Trophoblast cell (in vitro differentiated cells and primary cell): ENCODE results near the gene CLEC16A.
A peak's percentile ranks its signal among the peaks of the same experiment; 100 is the strongest.

ENCODE experiments used
- DNase-seq, 2 donors: peaks; one replicate each; pipeline ENCODE4 v3.0.0-alpha.2; 2016
- H2AFZ ChIP-seq: 2 replicates; pipeline ENCODE4 v1.6.1; 2013; ENCODE audit warnings: low read length, moderate library complexity, mild to moderate bottlenecking; ENCODE audit not compliant: insufficient read depth, poor library complexity
- H2AK5ac ChIP-seq: 2 replicates; pipeline ENCODE4 v1.6.1; 2013; ENCODE audit warnings: mild to moderate bottlenecking, low read length
- H2BK120ac ChIP-seq: 2 replicates; pipeline ENCODE4 v1.6.1; 2013; ENCODE audit warnings: low read length, mild to moderate bottlenecking, moderate library complexity; ENCODE audit not compliant: insufficient read depth, poor library complexity
- H2BK12ac ChIP-seq: 2 replicates; pipeline ENCODE4 v1.6.1; 2013; ENCODE audit warnings: mild to moderate bottlenecking, low read length, moderate library complexity
- H2BK5ac ChIP-seq: 2 replicates; pipeline ENCODE4 v1.6.1; 2013; ENCODE audit warnings: low read length, low read depth, moderate library complexity, mild to moderate bottlenecking; ENCODE audit not compliant: poor library complexity
- H3K14ac ChIP-seq: 2 replicates; pipeline ENCODE4 v1.6.1; 2013; ENCODE audit warnings: mild to moderate bottlenecking, low read length
- H3K18ac ChIP-seq: 2 replicates; pipeline ENCODE4 v1.6.1; 2013; ENCODE audit warnings: mild to moderate bottlenecking, low read length
- H3K23ac ChIP-seq: 2 replicates; pipeline ENCODE4 v1.6.1; 2013; ENCODE audit warnings: low read length
- H3K27ac ChIP-seq: 2 replicates; pipeline ENCODE4 v1.5.1; 2013; ENCODE audit warnings: low read depth, mild to moderate bottlenecking, inconsistent platforms, low read length, moderate library complexity
- H3K27me3 ChIP-seq: 2 replicates; pipeline ENCODE4 v1.6.1; 2013; ENCODE audit warnings: inconsistent platforms, mild to moderate bottlenecking, low read length, moderate library complexity; ENCODE audit not compliant: insufficient read depth
- H3K36me3 ChIP-seq, 2 experiments: 1 replicate in 1 of 2; 2 replicates in 1 of 2; pipeline ENCODE4 v1.6.1; 2013; ENCODE audit warnings: low read length in 2 of 2, mild to moderate bottlenecking in 2 of 2, moderate library complexity in 1 of 2; ENCODE audit not compliant: insufficient read depth in 2 of 2, control insufficient read depth in 1 of 2
- H3K4ac ChIP-seq: 2 replicates; pipeline ENCODE4 v1.6.1; 2013; ENCODE audit warnings: low read depth, mild to moderate bottlenecking, low read length, moderate library complexity
- H3K4me1 ChIP-seq, 2 experiments: 1 replicate in 1 of 2; 2 replicates in 1 of 2; pipeline ENCODE4 v1.6.1; 2013; ENCODE audit warnings: low read length in 2 of 2, mild to moderate bottlenecking in 2 of 2, moderate library complexity in 1 of 2; ENCODE audit not compliant: insufficient read depth in 2 of 2, control insufficient read depth in 1 of 2
- H3K4me2 ChIP-seq: 2 replicates; pipeline ENCODE4 v1.6.1; 2013; ENCODE audit warnings: inconsistent platforms, mild to moderate bottlenecking, low read length, moderate library complexity
- H3K4me3 ChIP-seq: 2 replicates; pipeline ENCODE4 v1.5.1; 2013; ENCODE audit warnings: mild to moderate bottlenecking, low read depth, low read length, inconsistent platforms
- H3K79me1 ChIP-seq: one replicate; pipeline ENCODE4 v1.6.1; 2013; ENCODE audit warnings: low read length
- H3K79me2 ChIP-seq: 2 replicates; pipeline ENCODE4 v1.6.1; 2013; ENCODE audit warnings: low read length, mild to moderate bottlenecking; ENCODE audit not compliant: control insufficient read depth, insufficient read depth, poor library complexity
- H3K9ac ChIP-seq: 2 replicates; pipeline ENCODE4 v1.6.1; 2013; ENCODE audit warnings: mild to moderate bottlenecking, low read length
- H3K9me3 ChIP-seq: 2 replicates; pipeline ENCODE4 v1.6.1; 2013; ENCODE audit warnings: low read depth, mild to moderate bottlenecking, control low read depth, inconsistent platforms, low read length; ENCODE audit not compliant: insufficient read depth
- H4K12ac ChIP-seq: 2 replicates; pipeline ENCODE4 v1.6.1; 2013; ENCODE audit warnings: low read depth, mild to moderate bottlenecking, low read length, moderate library complexity
- H4K8ac ChIP-seq: 2 replicates; pipeline ENCODE4 v1.6.1; 2013; ENCODE audit warnings: low read depth, mild to moderate bottlenecking, low read length, moderate library complexity
- H4K91ac ChIP-seq: one replicate; pipeline ENCODE4 v1.6.1; 2013; ENCODE audit warnings: low read depth, mild to moderate bottlenecking, low read length, moderate library complexity
- WGBS: extraction: QIAGEN DNeasy Blood & Tissue Kit; methylation state at CpG from one replicate; pipeline ENCODE4 v1.1.7; 2013; ENCODE audit warnings: missing lambda C conversion rate; ENCODE audit not compliant: insufficient read length, insufficient coverage; ENCODE audit errors: extremely low coverage; 5-methylcytosine and 5-hydroxymethylcytosine counted together

The CLEC16A gene

DNA sequence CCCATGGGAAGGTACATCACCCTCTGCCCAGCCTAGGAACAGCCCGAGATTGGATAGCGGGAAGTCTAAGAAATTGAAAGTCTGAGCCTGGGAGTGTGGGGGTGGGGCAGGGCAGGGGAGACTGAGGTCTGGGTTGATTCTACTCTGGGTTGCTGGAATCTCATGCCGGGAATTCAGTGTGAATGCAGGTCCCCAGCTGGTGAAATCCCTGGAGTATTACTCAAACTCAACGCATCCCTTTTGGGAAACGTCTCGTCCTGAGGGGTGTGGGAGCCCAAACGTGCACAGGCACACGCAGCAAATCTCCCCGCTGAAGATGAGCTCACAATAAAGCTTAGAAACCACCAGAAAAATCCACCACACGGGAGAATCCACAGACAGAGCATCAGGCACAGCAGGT lies 256.2 kb downstream of the CLEC16A start:
- no peak for DNase-seq
- H3K4ac ChIP-seq = no peak overlapping the region
- H3K27me3 ChIP-seq = no peaks in the 10 kb centered on the region
- H3K79me1 ChIP-seq = peaks cover 2% of the 10 kb centered on the region
- no peaks in the 10 kb centered on the region for H3K9me3 ChIP-seq
- peaks cover 8 to 9% of the 10 kb centered on the region in 2 experiments for H3K4me1 ChIP-seq
- no peak overlapping the region for H3K14ac ChIP-seq
- H4K12ac ChIP-seq = no peak overlapping the region
- no peak overlapping the region for H3K27ac ChIP-seq
- WGBS = no CpG with 5 or more reads among the region's 10 CpGs
- no peak overlapping the region for H4K91ac ChIP-seq
- no peaks in the 10 kb centered on the region for H3K79me2 ChIP-seq
- H4K8ac ChIP-seq = no peak overlapping the region
- H2BK12ac ChIP-seq = no peak overlapping the region
- no peak overlapping the region for H3K9ac ChIP-seq
- no peak overlapping the region for H3K18ac ChIP-seq
- no peak overlapping the region for H2BK120ac ChIP-seq
- no peak overlapping the region for H2BK5ac ChIP-seq
- H3K4me3 ChIP-seq = no peak overlapping the region
- no peaks in the 10 kb centered on the region for H3K36me3 ChIP-seq
- H3K4me2 ChIP-seq = no peak overlapping the region
- no peak overlapping the region for H2AK5ac ChIP-seq
- no peak overlapping the region for H3K23ac ChIP-seq
- H2AFZ ChIP-seq = peak overlapping the region; percentile 9

DNA sequence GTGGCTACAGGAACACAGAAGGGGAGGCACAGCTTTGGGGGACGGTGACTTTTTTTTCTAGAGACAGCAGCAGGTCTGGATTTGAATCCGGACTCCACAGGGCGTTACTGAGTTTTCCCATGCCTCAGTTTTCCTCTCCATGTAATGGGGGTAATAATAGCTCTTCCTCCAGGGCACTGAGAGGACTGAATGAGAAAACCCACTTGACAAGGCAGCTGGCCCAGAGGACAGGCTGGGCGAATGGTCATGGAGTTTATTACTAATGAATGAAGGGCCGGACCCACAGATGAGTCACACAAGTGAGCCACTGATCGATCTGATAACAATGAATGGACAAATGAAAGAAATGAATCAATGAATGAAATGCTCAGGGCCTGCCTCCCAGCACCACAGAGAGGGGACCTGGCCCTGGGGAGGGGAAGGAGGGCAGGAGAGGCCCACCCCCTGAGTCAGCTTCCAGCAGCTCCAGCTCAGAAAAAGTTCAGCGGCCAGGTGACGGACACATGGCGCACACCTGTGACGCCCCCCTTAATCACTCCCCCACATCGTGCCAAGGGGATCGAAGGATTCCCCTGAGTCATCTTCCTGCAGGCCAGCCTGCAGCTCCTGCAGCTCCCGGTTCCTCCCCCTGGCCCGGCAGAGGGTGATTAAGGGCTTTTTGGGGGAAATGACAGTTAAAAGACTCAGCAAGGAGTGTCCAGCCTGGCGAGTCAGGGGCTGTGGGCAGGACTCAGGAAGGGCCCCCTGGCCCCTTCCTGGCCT lies 257.3 kb downstream of the CLEC16A start:
- DNase-seq = peak; percentile 67 to 72

DNA sequence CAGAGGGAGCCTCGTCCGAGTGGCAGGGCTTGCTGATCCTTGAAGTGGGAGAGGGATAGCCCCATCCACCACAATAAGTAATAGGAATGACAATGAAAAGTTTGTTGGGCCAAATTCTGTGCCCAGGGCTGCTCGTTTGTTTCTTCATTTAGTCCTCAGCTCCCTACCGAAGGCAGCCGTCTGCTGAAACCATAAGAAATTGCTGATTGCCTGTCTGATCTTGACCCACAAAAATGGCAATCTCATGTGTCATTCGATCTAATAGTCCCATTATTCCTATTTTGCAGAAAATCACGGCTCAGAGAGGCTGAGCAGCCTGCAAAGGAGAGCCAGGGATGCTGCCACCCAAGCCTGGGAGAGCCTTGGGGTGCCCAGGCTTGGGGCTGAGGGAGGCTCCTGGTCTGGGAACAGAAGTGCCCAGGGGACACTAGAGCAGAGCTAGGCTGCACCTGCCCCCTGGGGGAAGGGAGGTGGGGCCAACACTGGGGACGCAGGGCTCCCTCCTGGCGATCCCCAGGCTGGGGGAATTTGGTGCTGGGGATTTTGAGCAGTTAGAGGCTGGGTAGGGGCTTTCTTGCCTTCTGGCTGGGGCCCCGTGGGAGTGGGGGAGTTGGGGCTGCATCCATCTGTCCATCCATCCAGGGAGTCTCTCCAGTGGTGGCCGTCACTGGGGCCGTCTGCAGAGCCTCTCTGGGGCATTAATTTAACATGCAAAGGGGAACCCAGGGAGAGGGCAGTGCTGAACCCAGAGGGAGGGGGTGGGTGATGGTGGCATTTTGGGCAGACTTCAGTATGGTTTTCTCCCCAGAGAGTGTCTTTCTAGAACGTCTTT lies 258.1 kb downstream of the CLEC16A start:
- Histone ChIP-seq H3K79me1 (no peaks in the 10 kb centered on the region), H3K4me3 (no peak overlapping the region), H2BK5ac (no peak overlapping the region), H3K4ac (no peak overlapping the region), H3K4me2 (no peak overlapping the region), H3K9me3 (peaks cover 4% of the 10 kb centered on the region), H2AFZ (no peak overlapping the region), H2AK5ac (no peak overlapping the region), H3K27ac (no peak overlapping the region), H3K27me3 (no peaks in the 10 kb centered on the region), H3K18ac (no peak overlapping the region), H3K9ac (no peak overlapping the region), H3K4me1 (peaks cover 8 to 9% of the 10 kb centered on the region in 2 experiments), H4K12ac (no peak overlapping the region), H3K23ac (no peak overlapping the region), H4K91ac (no peak overlapping the region), H3K14ac (no peak overlapping the region), H4K8ac (no peak overlapping the region), H2BK120ac (no peak overlapping the region), H3K79me2 (no peaks in the 10 kb centered on the region), H3K36me3 (no peaks in the 10 kb centered on the region), H2BK12ac (no peak overlapping the region)
- no CpG with 5 or more reads among the region's 13 CpGs for WGBS
- DNase-seq = no peak

More for the DNA sequence above, 257.3 kb downstream of the CLEC16A start:
- Histone ChIP-seq H3K9me3 (no peaks in the 10 kb centered on the region), H3K4ac (no peak overlapping the region), H3K23ac (no peak overlapping the region), H3K4me3 (no peak overlapping the region), H3K4me2 (no peak overlapping the region), H3K36me3 (no peaks in the 10 kb centered on the region), H3K27me3 (no peaks in the 10 kb centered on the region), H3K4me1 (peaks cover 8 to 9% of the 10 kb centered on the region in 2 experiments), H3K18ac (no peak overlapping the region), H2AFZ (no peak overlapping the region), H3K27ac (no peak overlapping the region), H2BK5ac (no peak overlapping the region), H3K14ac (no peak overlapping the region), H4K8ac (no peak overlapping the region), H2BK12ac (no peak overlapping the region), H2BK120ac (no peak overlapping the region), H3K79me2 (no peaks in the 10 kb centered on the region), H3K79me1 (peaks cover 2% of the 10 kb centered on the region), H2AK5ac (peak overlapping the region; percentile 71), H3K9ac (no peak overlapping the region), H4K91ac (no peak overlapping the region), H4K12ac (no peak overlapping the region)
- no CpG with 5 or more reads among the region's 15 CpGs for WGBS

DNA sequence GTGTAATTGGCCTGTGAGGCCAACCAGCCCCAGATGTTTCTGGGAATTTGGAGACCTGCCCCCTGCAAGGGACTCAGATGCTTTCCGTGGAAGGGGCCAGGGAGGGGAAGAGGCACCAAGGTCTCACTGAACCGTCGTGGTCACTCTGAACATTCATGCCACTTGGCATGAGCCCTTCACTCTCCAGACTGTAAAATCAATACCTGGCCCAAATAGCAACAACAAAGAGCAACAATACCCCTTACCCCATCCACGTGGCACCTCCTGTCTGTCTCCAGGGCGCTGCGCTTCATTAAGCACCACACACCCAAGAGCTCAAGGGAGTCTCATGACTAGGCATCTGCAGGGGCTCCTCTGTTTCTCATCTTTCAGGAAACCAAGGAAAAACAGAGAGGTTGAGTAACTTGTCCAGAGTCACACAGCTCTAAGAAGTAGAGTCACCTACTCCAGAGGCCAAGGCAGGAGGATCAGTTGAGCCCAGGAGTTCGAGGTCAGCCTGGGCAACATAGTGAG lies 258.8 kb downstream of the CLEC16A start:
- Histone ChIP-seq H4K8ac (no peak overlapping the region), H3K18ac (no peak overlapping the region), H3K4ac (no peak overlapping the region), H3K14ac (no peak overlapping the region), H3K23ac (no peak overlapping the region), H3K4me3 (no peak overlapping the region), H3K36me3 (no peaks in the 10 kb centered on the region), H3K79me2 (no peaks in the 10 kb centered on the region), H3K9me3 (peaks cover 10% of the 10 kb centered on the region), H3K27me3 (no peaks in the 10 kb centered on the region), H3K4me1 (peaks cover 8 to 9% of the 10 kb centered on the region in 2 experiments), H4K12ac (no peak overlapping the region), H2AK5ac (no peak overlapping the region), H2BK120ac (no peak overlapping the region), H3K9ac (no peak overlapping the region), H3K27ac (no peak overlapping the region), H2BK5ac (no peak overlapping the region), H2BK12ac (no peak overlapping the region), H4K91ac (no peak overlapping the region), H3K4me2 (no peak overlapping the region), H2AFZ (no peak overlapping the region), H3K79me1 (no peaks in the 10 kb centered on the region)
- no CpG with 5 or more reads among the region's 7 CpGs for WGBS
- no peak for DNase-seq
